Measurements from ENCODE around the gene PTGES. TPM values are rescaled to one million over a fixed set of nuclear protein-coding genes. Genes with fewer than 3 reads are reported as not detected.

The PTGES gene
- total and polyA plus RNA-seq, 9 of the 15 experiments (the other 6 are each of a cell fraction or from before 2014, with no cell fraction given) = 0.13 TPM; not detected in 8

DNA sequence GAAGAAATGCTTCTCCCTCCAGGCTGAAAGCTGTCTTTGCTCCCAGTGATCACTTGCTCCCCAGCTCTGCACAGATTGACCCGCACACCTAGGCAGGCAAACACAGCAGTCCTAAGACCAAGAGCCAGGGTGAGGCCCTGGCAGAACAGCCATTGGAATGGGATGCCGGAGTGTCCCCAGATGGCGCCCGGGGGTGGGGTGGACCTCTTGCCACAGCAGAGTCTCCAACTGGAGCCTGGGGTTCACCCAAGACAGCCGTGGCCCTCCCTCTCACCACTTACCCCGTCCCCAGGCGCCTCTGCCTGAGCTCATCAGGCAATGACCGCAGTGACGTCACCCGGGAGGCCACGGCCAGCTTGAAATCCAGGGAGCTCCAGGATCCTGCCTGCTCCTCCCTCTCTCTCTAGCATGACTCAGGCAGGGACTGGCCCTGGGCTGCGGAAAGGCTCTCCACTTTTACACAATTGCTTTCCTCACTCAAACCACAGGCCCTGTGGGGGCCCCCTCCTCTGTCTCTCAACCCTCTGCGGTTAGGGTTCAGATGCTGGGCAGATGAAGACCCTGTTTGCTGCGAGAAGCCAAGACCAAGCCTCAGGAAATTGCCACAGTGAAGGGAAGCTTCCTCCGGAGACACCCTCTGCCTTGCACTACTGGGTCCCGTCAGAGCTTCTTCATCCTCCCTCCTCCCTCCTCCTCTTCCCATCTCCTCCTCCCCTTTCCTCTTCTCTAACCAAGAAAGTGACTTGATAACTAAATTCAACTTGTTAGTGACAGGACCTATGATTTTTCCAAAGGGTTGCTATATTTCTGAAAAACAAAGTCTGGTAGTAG lies 24.3 kb upstream of the PTGES start:
- peak overlapping the region; percentile 22 to 47; a peak in 3 of 4 replicates for H3K9ac ChIP-seq (ENCODE audit: insufficient read depth in 1 of 2, low read depth in 2 of 2, low read length in 2 of 2)
- ATAC-seq (peak; percentile 97), FAIRE-seq (peak; percentile 90), DNase-seq (ENCODE audit: extremely low read depth in 1 of 4, low spot score in 3 of 4) (peak; percentile 94 to 97 (median 96))
- H3K9me3 ChIP-seq (replicated peaks; ENCODE audit: control insufficient read depth, insufficient read depth, low read depth, low read length) = no peaks in the 10 kb centered on the region
- H3K27me3 ChIP-seq (ENCODE audit: control insufficient read depth in 2 of 2, insufficient read depth in 2 of 2, low read length in 2 of 2) = no peaks in the 10 kb centered on the region; a peak in 1 of 5 replicates
- peak overlapping the region; percentile 84 for H2AFZ ChIP-seq (ENCODE audit: low read depth, low read length)
- peak overlapping the region; percentile 19 for H3K4me3 ChIP-seq
- H3K9me1 ChIP-seq (ENCODE audit: control insufficient read depth, insufficient read depth, low read length) = no peaks in the 10 kb centered on the region
- no peaks in the 10 kb centered on the region for H3K36me3 ChIP-seq (ENCODE audit: control insufficient read depth, insufficient read depth, low read length)
- in situ Hi-C loops (cut with MboI) (loop anchor here (25.0 kb wide), 1 partner anchor 1490 kb away; the partner anchor contains the start of genes GOLGA2 and SWI5), intact Hi-C loops (cut with micrococcal nuclease) (no loop called here)
- H3K4me1 ChIP-seq (replicated peaks in 1 of 2; ENCODE audit: control insufficient read depth in 2 of 2, insufficient read depth in 2 of 2, low read length in 2 of 2) = peaks cover 14 to 25% of the 10 kb centered on the region in 2 experiments
- peak overlapping the region; percentile 31; the same call in 2 of the 3 replicates for H3K27ac ChIP-seq (ENCODE audit: extremely low read depth, low read depth, low read length)
- H3K4me2 ChIP-seq (ENCODE audit: insufficient read depth, low read length) = peak overlapping the region; percentile 68
- H3K79me2 ChIP-seq (ENCODE audit: control insufficient read depth, insufficient read depth, low read length) = no peaks in the 10 kb centered on the region
- BruUV-seq (replicated peaks) = no TSS peak
- ChIA-PET CTCF (ENCODE audit: low intra/inter-chr PET ratio) (interaction anchor here (1.5 kb wide), 1 partner anchor 50 kb away, joined by 6 read pairs; no protein-coding TSS in a partner anchor), POLR2A (interaction anchor here (0.5 to 1.7 kb wide), 15 partner anchors 13 to 1499 kb away, joined by 3 to 7 read pairs (median 4); no protein-coding TSS in a partner anchor)
- WGBS (ENCODE audit: insufficient coverage, low coverage, missing lambda C conversion rate) = 6% methylated on average over 16 of the region's 16 CpGs
- H4K20me1 ChIP-seq (replicated peaks; ENCODE audit: control insufficient read depth, insufficient read depth, low read length) = no peaks in the 10 kb centered on the region
- TF ChIP-seq ELF4 (CRISPR knock-in tag; IDR thresholded peaks at IDR 0.05) = 0 out of 2 replicates have a peak, but pooled peaks have one; percentile 44
- TF ChIP-seq, protein P1, sequence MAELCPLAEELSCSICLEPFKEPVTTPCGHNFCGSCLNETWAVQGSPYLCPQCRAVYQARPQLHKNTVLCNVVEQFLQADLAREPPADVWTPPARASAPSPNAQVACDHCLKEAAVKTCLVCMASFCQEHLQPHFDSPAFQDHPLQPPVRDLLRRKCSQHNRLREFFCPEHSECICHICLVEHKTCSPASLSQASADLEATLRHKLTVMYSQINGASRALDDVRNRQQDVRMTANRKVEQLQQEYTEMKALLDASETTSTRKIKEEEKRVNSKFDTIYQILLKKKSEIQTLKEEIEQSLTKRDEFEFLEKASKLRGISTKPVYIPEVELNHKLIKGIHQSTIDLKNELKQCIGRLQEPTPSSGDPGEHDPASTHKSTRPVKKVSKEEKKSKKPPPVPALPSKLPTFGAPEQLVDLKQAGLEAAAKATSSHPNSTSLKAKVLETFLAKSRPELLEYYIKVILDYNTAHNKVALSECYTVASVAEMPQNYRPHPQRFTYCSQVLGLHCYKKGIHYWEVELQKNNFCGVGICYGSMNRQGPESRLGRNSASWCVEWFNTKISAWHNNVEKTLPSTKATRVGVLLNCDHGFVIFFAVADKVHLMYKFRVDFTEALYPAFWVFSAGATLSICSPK (IDR thresholded peaks at IDR 0.05; ENCODE audit: borderline replicate concordance) = no peak
- no peak for TF ChIP-seq FOXJ2 (tag; IDR thresholded peaks at IDR 0.05)
- TF ChIP-seq, protein P2, sequence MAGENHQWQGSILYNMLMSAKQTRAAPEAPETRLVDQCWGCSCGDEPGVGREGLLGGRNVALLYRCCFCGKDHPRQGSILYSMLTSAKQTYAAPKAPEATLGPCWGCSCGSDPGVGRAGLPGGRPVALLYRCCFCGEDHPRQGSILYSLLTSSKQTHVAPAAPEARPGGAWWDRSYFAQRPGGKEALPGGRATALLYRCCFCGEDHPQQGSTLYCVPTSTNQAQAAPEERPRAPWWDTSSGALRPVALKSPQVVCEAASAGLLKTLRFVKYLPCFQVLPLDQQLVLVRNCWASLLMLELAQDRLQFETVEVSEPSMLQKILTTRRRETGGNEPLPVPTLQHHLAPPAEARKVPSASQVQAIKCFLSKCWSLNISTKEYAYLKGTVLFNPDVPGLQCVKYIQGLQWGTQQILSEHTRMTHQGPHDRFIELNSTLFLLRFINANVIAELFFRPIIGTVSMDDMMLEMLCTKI (IDR thresholded peaks at IDR 0.05; ENCODE audit: partially characterized antibody) = no peak
- TF ChIP-seq NFRKB (IDR thresholded peaks at IDR 0.05; ENCODE audit: low read depth) = no peak
- TF ChIP-seq KAT2B (IDR thresholded peaks at IDR 0.05; ENCODE audit: low read depth, low read length) = no peak
- no peak for TF ChIP-seq ZNF79 (CRISPR knock-in tag; IDR thresholded peaks at IDR 0.05; ENCODE audit: low read depth)
- TF ChIP-seq, protein P3, sequence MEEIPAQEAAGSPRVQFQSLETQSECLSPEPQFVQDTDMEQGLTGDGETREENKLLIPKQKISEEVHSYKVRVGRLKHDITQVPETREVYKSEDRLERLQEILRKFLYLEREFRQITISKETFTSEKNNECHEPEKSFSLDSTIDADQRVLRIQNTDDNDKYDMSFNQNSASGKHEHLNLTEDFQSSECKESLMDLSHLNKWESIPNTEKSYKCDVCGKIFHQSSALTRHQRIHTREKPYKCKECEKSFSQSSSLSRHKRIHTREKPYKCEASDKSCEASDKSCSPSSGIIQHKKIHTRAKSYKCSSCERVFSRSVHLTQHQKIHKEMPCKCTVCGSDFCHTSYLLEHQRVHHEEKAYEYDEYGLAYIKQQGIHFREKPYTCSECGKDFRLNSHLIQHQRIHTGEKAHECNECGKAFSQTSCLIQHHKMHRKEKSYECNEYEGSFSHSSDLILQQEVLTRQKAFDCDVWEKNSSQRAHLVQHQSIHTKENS (CRISPR knock-in tag; IDR thresholded peaks at IDR 0.05) = no peak
- peak; percentile 89 for TF ChIP-seq SMAD4 (CRISPR knock-in tag; conservative IDR thresholded peaks at IDR 0.05)
- TF ChIP-seq, protein P4, sequence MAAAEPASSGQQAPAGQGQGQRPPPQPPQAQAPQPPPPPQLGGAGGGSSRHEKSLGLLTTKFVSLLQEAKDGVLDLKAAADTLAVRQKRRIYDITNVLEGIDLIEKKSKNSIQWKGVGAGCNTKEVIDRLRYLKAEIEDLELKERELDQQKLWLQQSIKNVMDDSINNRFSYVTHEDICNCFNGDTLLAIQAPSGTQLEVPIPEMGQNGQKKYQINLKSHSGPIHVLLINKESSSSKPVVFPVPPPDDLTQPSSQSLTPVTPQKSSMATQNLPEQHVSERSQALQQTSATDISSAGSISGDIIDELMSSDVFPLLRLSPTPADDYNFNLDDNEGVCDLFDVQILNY (CRISPR knock-in tag; IDR thresholded peaks at IDR 0.05) = no peak
- no peak for TF ChIP-seq MTA2 (IDR thresholded peaks at IDR 0.05; ENCODE audit: low read depth)
- no peak for TF ChIP-seq STAT5B (CRISPR knock-in tag; IDR thresholded peaks at IDR 0.05)
- TF ChIP-seq RBFOX2 (IDR thresholded peaks at IDR 0.05; ENCODE audit: low read depth, low read length) = peak; percentile 46
- no peak for TF ChIP-seq NCOA6 (IDR thresholded peaks at IDR 0.05)
- TF ChIP-seq ZNF134 (CRISPR knock-in tag; conservative IDR thresholded peaks at IDR 0.05) = peak; percentile 65; the same call in 1 of the 2 replicates
